Endothelial cell of umbilical vein (primary cell): ENCODE results near the gene TCP11L2. TPM values are rescaled to one million over a fixed set of nuclear protein-coding genes. Genes with fewer than 3 reads are reported as not detected.

ENCODE experiments used
- BruUV-seq: library from RNA; stranded (reverse); fragments of 400-500 nt; replicated peaks from 2 replicates; lab custom pipeline; 2021; lab: Mats Ljungman, UMichigan
- CTCF ChIA-PET: fragments of 300-600, 350-600 bp; sonication (Branson Sonifier 250); formaldehyde crosslinking; loops from one replicate; lab custom pipeline; 2021; ENCODE audit warnings: antibody characterized with exemption, inconsistent platforms; lab: Charles Lee
- POLR2A ChIA-PET: fragments of 300-600, 350-600 bp; sonication (Branson Sonifier 250); formaldehyde crosslinking; loops from one replicate; lab custom pipeline; 2021; ENCODE audit warnings: antibody characterized with exemption, inconsistent platforms; lab: Charles Lee
- DNase-seq: peaks from one replicate; pipeline ENCODE4 v3.0.0-alpha.2; 2011; ENCODE audit warnings: low read depth, low spot score
- FAIRE-seq: peaks from 2 replicates; lab custom pipeline; 2011; peaks lifted over from hg19 to GRCh38; lab: Jason Lieb, UNC
- H2AFZ ChIP-seq: 2 replicates; pipeline ENCODE4 v1.6.0; 2012; ENCODE audit warnings: low read depth, low read length, control low read depth, inconsistent platforms
- H3K27ac ChIP-seq: 2 replicates; pipeline ENCODE4 v1.5.1; 2011; ENCODE audit warnings: low read depth, mild to moderate bottlenecking, control low read depth, low read length, moderate library complexity; ENCODE audit not compliant: insufficient read depth
- H3K27me3 ChIP-seq, 2 experiments: 2 replicates each; pipeline versions ENCODE4 v1.6.0 to v1.6.1; 2011; ENCODE audit warnings: low read length in 2 of 2, mixed read lengths in 1 of 2; ENCODE audit not compliant: control insufficient read depth in 2 of 2, insufficient read depth in 2 of 2
- H3K36me3 ChIP-seq, 2 experiments: 2 replicates in 1 of 2; 3 replicates in 1 of 2; pipeline ENCODE4 v1.5.1; 2011; ENCODE audit warnings: low read length in 2 of 2, mild to moderate bottlenecking in 1 of 2, moderate library complexity in 1 of 2; ENCODE audit not compliant: control insufficient read depth in 2 of 2, insufficient read depth in 2 of 2; ENCODE audit errors: extremely low read depth in 1 of 2
- H3K4me1 ChIP-seq: 3 replicates; pipeline ENCODE4 v1.5.1; 2011; ENCODE audit warnings: mild to moderate bottlenecking, low read length; ENCODE audit not compliant: control insufficient read depth, insufficient read depth; ENCODE audit errors: extremely low read depth
- H3K4me2 ChIP-seq: 2 replicates; pipeline ENCODE4 v1.6.1; 2011; ENCODE audit warnings: low read length, control low read depth, mixed read lengths; ENCODE audit not compliant: insufficient read depth
- H3K4me3 ChIP-seq, 3 experiments: fragments of 200-600 bp in 1 of 3; sonication (generic), shearing (Covaris generic) in 1 of 3; replicated peaks in 1 of 3; 2 replicates each; pipeline ENCODE4 v1.5.1; 2011 to 2016; ENCODE audit warnings: control low read depth in 3 of 3, low read length in 3 of 3, mild to moderate bottlenecking in 2 of 3, inconsistent platforms in 1 of 3, low read depth in 1 of 3, moderate library complexity in 1 of 3; ENCODE audit not compliant: insufficient read depth in 1 of 3
- H3K79me2 ChIP-seq: 2 replicates; pipeline ENCODE4 v1.6.0; 2012; ENCODE audit warnings: low read length, inconsistent platforms; ENCODE audit not compliant: control insufficient read depth, insufficient read depth
- H3K9ac ChIP-seq: replicated peaks from 2 replicates; pipeline ENCODE3; 2011; ENCODE audit warnings: low read length, control low read depth; ENCODE audit not compliant: insufficient read depth; ENCODE audit errors: extremely low read depth
- H3K9me1 ChIP-seq: replicated peaks from 3 replicates; pipeline ENCODE4 v1.6.0; 2011; ENCODE audit warnings: mild to moderate bottlenecking, low read length; ENCODE audit not compliant: control insufficient read depth, insufficient read depth; ENCODE audit errors: extremely low read depth
- H3K9me3 ChIP-seq: replicated peaks from 2 replicates; pipeline ENCODE4 v1.5.1; 2012; ENCODE audit warnings: low read length, inconsistent platforms; ENCODE audit not compliant: control insufficient read depth, insufficient read depth
- H4K20me1 ChIP-seq: replicated peaks from 2 replicates; pipeline ENCODE3; 2011; ENCODE audit warnings: mild to moderate bottlenecking, low read length; ENCODE audit not compliant: control insufficient read depth, insufficient read depth; ENCODE audit errors: extremely low read depth
- EZH2 ChIP-seq: IDR thresholded peaks from 2 replicates; pipeline ENCODE4 v1.6.1; 2012; ENCODE audit warnings: borderline replicate concordance, low read depth, mild to moderate bottlenecking, moderate library complexity, low read length, inconsistent platforms; ENCODE audit not compliant: severe bottlenecking
- FOS ChIP-seq: IDR thresholded peaks from 2 replicates; pipeline ENCODE4 v1.6.1; 2011; ENCODE audit warnings: mild to moderate bottlenecking, low read length, moderate library complexity, borderline replicate concordance; ENCODE audit not compliant: insufficient read depth
- GATA2 ChIP-seq: IDR thresholded peaks from 2 replicates; pipeline ENCODE4 v1.7.0; 2011; ENCODE audit warnings: low read depth, mild to moderate bottlenecking, moderate library complexity, mixed read lengths, low read length; ENCODE audit not compliant: insufficient read length, insufficient read depth
- JUN ChIP-seq: IDR thresholded peaks from 2 replicates; pipeline ENCODE4 v1.6.1; 2011; ENCODE audit warnings: borderline replicate concordance, low read depth; ENCODE audit not compliant: insufficient read length, insufficient read depth
- MYC ChIP-seq: IDR thresholded peaks from one replicate; pipeline ENCODE4 v1.6.1; 2011; ENCODE audit warnings: mild to moderate bottlenecking, low read depth, low read length
- POLR2A ChIP-seq: IDR thresholded peaks from 2 replicates; pipeline ENCODE4 v1.6.1; 2012; ENCODE audit warnings: low read depth, mild to moderate bottlenecking, control low read depth, low read length
- POLR2AphosphoS5 ChIP-seq: IDR thresholded peaks from 2 replicates; pipeline ENCODE4 v1.6.1; 2012; ENCODE audit warnings: low read depth, mild to moderate bottlenecking, control low read depth, low read length, moderate library complexity; ENCODE audit not compliant: insufficient read depth
- dilution Hi-C: fragments of 300-500 bp; cut with MboI; formaldehyde crosslinking; loops from one replicate; pipeline ENCODE4 v1.15.0; 2019; ENCODE audit warnings: low sequenced_read_pairs; ENCODE audit not compliant: extremely low pct_ligation_motif_present
- intact Hi-C: fragments of 100-400 bp; cut with micrococcal nuclease; formaldehyde crosslinking; loops from one replicate; pipeline ENCODE4 v1.10.0; 2022
- polyA plus RNA-seq, 4 experiments: library from polyadenylated mRNA; depleted of rRNA in 3 of 4; stranded (reverse) in 3 of 4; unstranded in 1 of 4; fragments of >200 nt; gene quantifications; 2 replicates each; pipeline versions ENCODE4 v1.2.1 to v1.2.3, GENCODE V29; 2011 to 2012; ENCODE audit warnings: missing spikeins in 1 of 4
- total RNA-seq: library from RNA; stranded (reverse); gene quantifications from 2 replicates; pipeline ENCODE4 v1.2.3, GENCODE V29; 2021
- TF ChIP-seq, protein P1 (sequence below): IDR thresholded peaks from 2 replicates; pipeline ENCODE4 v1.6.1; 2011; ENCODE audit not compliant: insufficient read depth, insufficient read length
- TF ChIP-seq, protein P2 (sequence below), 2 donors: IDR thresholded peaks; 1 replicate in 1 of 2; 2 replicates in 1 of 2; pipeline ENCODE4 v1.5.1; 2011; ENCODE audit warnings: low read length in 2 of 2, mild to moderate bottlenecking in 2 of 2, moderate library complexity in 2 of 2, control low read depth in 1 of 2, inconsistent platforms in 1 of 2, low read depth in 1 of 2; ENCODE audit not compliant: insufficient read depth in 1 of 2; ENCODE audit errors: extremely low read depth in 1 of 2

TCP11L2 gene
- total and polyA plus RNA-seq, 2 donors (not counting 3 experiments of a cell fraction or from before 2014, with no cell fraction given): 6.0 to 18.7 TPM

DNA sequence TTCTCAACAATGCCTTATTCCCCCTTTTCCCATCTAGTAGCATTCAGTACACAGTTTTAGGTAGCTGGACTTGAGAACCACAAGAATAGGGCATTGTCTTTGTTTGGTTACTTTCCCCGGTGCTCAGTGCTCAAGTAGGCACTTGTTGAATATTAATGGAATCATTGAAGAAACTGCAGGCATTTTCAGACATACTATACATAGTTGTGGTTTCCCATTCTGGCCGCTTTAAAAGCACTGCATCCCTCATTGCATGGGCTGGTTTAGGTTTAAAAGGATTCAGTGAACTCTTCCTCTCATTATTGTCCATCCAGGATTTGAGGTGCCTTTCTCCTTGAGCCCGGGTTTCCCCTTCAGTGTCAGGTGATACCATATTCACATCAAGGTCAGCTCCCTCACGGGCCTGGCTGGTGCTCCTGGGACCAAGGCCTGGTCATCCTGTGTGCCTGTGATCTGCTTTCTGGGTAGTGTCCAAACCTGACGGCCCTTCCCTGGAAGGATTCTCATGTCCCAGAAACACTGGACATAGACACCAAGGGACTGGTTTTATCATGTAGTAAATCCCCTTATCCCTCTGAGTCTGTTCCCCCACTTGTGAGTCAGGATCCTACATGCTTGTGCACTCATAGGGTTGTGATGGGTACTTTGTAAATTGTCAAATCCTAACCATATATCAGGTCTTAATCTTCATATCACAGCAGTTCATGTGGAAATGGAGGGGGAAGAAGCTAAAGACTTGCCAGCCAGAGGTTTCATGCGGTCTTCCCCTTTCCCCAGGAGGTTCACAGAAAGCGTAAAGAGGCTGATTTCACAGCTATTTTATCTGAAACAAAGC, 7.4 kb downstream of the TCP11L2 start:
- Histone ChIP-seq H3K4me3 (no peak overlapping the region), H3K27ac (no peak overlapping the region), H3K4me1 (peaks cover 2% of the 10 kb centered on the region), H3K9ac (no peak overlapping the region), H3K9me3 (no peaks in the 10 kb centered on the region), H3K4me2 (no peak overlapping the region), H3K36me3 (no peaks in the 10 kb centered on the region), H3K9me1 (no peaks in the 10 kb centered on the region), H3K27me3 (peaks cover 0 to 5% of the 10 kb centered on the region in 2 experiments), H4K20me1 (no peaks in the 10 kb centered on the region), H3K79me2 (no peaks in the 10 kb centered on the region), H2AFZ (no peak overlapping the region)
- no peak for FAIRE-seq
- BruUV-seq: no TSS peak
- no peak for TF ChIP-seq EZH2
- no peak for TF ChIP-seq POLR2AphosphoS5
- TF ChIP-seq FOS: no peak
- TF ChIP-seq MYC: no peak
- no peak for TF ChIP-seq POLR2A
- no peak for TF ChIP-seq GATA2
- TF ChIP-seq JUN: no peak
- TF ChIP-seq, protein P1, sequence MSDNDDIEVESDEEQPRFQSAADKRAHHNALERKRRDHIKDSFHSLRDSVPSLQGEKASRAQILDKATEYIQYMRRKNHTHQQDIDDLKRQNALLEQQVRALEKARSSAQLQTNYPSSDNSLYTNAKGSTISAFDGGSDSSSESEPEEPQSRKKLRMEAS: no peak
- TF ChIP-seq, protein P2, sequence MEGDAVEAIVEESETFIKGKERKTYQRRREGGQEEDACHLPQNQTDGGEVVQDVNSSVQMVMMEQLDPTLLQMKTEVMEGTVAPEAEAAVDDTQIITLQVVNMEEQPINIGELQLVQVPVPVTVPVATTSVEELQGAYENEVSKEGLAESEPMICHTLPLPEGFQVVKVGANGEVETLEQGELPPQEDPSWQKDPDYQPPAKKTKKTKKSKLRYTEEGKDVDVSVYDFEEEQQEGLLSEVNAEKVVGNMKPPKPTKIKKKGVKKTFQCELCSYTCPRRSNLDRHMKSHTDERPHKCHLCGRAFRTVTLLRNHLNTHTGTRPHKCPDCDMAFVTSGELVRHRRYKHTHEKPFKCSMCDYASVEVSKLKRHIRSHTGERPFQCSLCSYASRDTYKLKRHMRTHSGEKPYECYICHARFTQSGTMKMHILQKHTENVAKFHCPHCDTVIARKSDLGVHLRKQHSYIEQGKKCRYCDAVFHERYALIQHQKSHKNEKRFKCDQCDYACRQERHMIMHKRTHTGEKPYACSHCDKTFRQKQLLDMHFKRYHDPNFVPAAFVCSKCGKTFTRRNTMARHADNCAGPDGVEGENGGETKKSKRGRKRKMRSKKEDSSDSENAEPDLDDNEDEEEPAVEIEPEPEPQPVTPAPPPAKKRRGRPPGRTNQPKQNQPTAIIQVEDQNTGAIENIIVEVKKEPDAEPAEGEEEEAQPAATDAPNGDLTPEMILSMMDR (IDR thresholded peaks at IDR 0.05; ENCODE audit: extremely low read depth in 1 of 2, insufficient read depth in 1 of 2, low read depth in 1 of 2, low read length in 2 of 2): no peak
- ChIA-PET POLR2A (no interaction called here), CTCF (interaction anchor here (0.7 kb wide), 1 partner anchor 17 kb away, joined by 3 read pairs; no protein-coding TSS in a partner anchor)
- dilution Hi-C loops (no loop called here), intact Hi-C loops (no loop called here)
- no peak for DNase-seq
